ENCODE data around the gene HAT1.

- TF ChIP-seq CTCF (IDR thresholded peaks at IDR 0.05; ENCODE audit: low read depth, low read length): no peak
- no peak for TF ChIP-seq EZH2phosphoT487 (IDR thresholded peaks at IDR 0.05; ENCODE audit: low read depth)
Observed at GRCh38 chr2:171952276-171952675, 30.0 kb downstream of the HAT1 start.

Data from OCI-LY3 (cell line).